ENCODE measurements around the gene CAPSL.

DNA sequence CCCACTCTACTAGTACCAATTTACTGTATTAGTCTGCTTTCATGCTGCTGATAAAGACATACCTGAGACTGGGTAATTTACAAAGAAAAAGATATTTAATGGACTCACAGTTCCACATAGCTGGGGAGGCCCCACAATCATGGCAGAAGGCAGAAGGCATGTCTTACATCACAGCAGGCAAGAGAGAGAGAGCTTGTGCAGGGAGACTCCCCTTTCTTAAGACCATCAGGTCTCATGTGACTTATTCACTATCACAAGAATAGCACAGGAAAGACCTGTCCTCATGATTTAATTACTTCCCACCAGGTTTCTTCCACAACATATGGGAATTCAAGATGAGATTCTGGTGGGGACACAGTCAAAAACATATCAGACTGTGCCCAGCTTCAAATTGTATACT is 41.3 kb upstream of the CAPSL start:
- no peak for TF ChIP-seq EZH2 (IDR thresholded peaks at IDR 0.05; ENCODE audit: borderline replicate concordance, low read depth, low read length, poor library complexity, severe bottlenecking)
- TF ChIP-seq, protein P1, sequence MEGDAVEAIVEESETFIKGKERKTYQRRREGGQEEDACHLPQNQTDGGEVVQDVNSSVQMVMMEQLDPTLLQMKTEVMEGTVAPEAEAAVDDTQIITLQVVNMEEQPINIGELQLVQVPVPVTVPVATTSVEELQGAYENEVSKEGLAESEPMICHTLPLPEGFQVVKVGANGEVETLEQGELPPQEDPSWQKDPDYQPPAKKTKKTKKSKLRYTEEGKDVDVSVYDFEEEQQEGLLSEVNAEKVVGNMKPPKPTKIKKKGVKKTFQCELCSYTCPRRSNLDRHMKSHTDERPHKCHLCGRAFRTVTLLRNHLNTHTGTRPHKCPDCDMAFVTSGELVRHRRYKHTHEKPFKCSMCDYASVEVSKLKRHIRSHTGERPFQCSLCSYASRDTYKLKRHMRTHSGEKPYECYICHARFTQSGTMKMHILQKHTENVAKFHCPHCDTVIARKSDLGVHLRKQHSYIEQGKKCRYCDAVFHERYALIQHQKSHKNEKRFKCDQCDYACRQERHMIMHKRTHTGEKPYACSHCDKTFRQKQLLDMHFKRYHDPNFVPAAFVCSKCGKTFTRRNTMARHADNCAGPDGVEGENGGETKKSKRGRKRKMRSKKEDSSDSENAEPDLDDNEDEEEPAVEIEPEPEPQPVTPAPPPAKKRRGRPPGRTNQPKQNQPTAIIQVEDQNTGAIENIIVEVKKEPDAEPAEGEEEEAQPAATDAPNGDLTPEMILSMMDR (conservative IDR thresholded peaks at IDR 0.05; ENCODE audit: low read depth, low read length) = no peak

Data from A673 (cell line).